Right lung (tissue), 5 donors: ENCODE data around the gene ZNF334. TPM values are rescaled to one million over a fixed set of nuclear protein-coding genes. Genes with fewer than 3 reads are reported as not detected.

Source experiments
- DNase-seq, 2 donors: peaks; one replicate each; pipeline ENCODE4 v3.0.0-alpha.2; 2013
- polyA plus RNA-seq, 5 donors: library from polyadenylated mRNA; unstranded; fragments of 120-200 nt; gene quantifications; one replicate each; pipeline versions ENCODE4 v1.2.1 to v1.2.3, GENCODE V29; 2013; ENCODE audit warnings: inconsistent platforms in 1 of 5, low replicate concordance in 1 of 5; ENCODE audit not compliant: insufficient read length in 5 of 5, insufficient read depth in 1 of 5

The ZNF334 gene
- polyA plus RNA-seq, 5 donors: 24.5 to 52.5 (median 43.4) TPM

- no peak for DNase-seq
These were observed 33.6 kb upstream of the ZNF334 start for GRCh38 chr20:46546936-46547335.

- DNase-seq: no peak
These were observed 32.9 kb upstream of the ZNF334 start for GRCh38 chr20:46546298-46546697.

- no peak for DNase-seq
These were observed 32.4 kb upstream of the ZNF334 start for GRCh38 chr20:46545827-46546138.

- no peak for DNase-seq
These were observed 31.9 kb upstream of the ZNF334 start for GRCh38 chr20:46545077-46545826.

GRCh38 chr20:46544576-46544975, 31.2 kb upstream of the ZNF334 start:
- no peak for DNase-seq

GRCh38 chr20:46543959-46544358, 30.6 kb upstream of the ZNF334 start:
- DNase-seq: no peak

GRCh38 chr20:46543033-46543432, 29.7 kb upstream of the ZNF334 start:
- no peak for DNase-seq

GRCh38 chr20:46541229-46541935, 28.0 kb upstream of the ZNF334 start:
- no peak for DNase-seq

- no peak for DNase-seq
These were observed 25.8 kb upstream of the ZNF334 start for GRCh38 chr20:46539113-46539512.

- DNase-seq: no peak
These were observed 17.3 kb upstream of the ZNF334 start for GRCh38 chr20:46530640-46531039.

GRCh38 chr20:46523696-46524328, 10.5 kb upstream of the ZNF334 start:
- DNase-seq: no peak

GRCh38 chr20:46523108-46523507, 9.7 kb upstream of the ZNF334 start:
- no peak for DNase-seq

- peak in 1 of 2 donors; percentile 16 for DNase-seq
These were observed 7.7 kb upstream of the ZNF334 start for GRCh38 chr20:46520976-46521579.

GRCh38 chr20:46520540-46520939, 7.2 kb upstream of the ZNF334 start:
- DNase-seq: no peak

- DNase-seq: no peak
These were observed 6.2 kb upstream of the ZNF334 start for GRCh38 chr20:46519471-46520068.

- DNase-seq: no peak
These were observed 3.8 kb downstream of the ZNF334 start for GRCh38 chr20:46509523-46509922.

- no peak for DNase-seq
These were observed 5.5 kb downstream of the ZNF334 start for GRCh38 chr20:46507760-46508407.

GRCh38 chr20:46505506-46505905, 7.9 kb downstream of the ZNF334 start:
- no peak for DNase-seq

GRCh38 chr20:46501961-46502360, 11.4 kb downstream of the ZNF334 start:
- no peak for DNase-seq

- no peak for DNase-seq
These were observed 11.9 kb downstream of the ZNF334 start for GRCh38 chr20:46501337-46501942.

- no peak for DNase-seq
These were observed 19.3 kb downstream of the ZNF334 start for GRCh38 chr20:46494077-46494476.
